GM21515 (cell line): ENCODE measurements around the gene LSAMP.

Experiments
- ATAC-seq: cut with Tn5 transposase; IDR thresholded peaks from one replicate; pipeline ENCODE4 v1.9.1; 2021; ENCODE audit not compliant: unreplicated experiment

The LSAMP gene

GRCh38 chr3:116367761-116368395 lies 77.4 kb downstream of the LSAMP start:
- no peak for ATAC-seq

GRCh38 chr3:116356056-116356455 lies 89.2 kb downstream of the LSAMP start:
- ATAC-seq, result no peak

GRCh38 chr3:116354382-116354781 lies 90.9 kb downstream of the LSAMP start:
- no peak for ATAC-seq

- no peak for ATAC-seq
These were observed 95.1 kb downstream of the LSAMP start for GRCh38 chr3:116350119-116350733.

- no peak for ATAC-seq
These were observed 97.1 kb downstream of the LSAMP start for GRCh38 chr3:116348216-116348615.

GRCh38 chr3:116342499-116342898 lies 102.8 kb downstream of the LSAMP start:
- ATAC-seq, result no peak

GRCh38 chr3:116341899-116342298 lies 103.4 kb downstream of the LSAMP start:
- ATAC-seq, result no peak

GRCh38 chr3:116341381-116341780 lies 103.9 kb downstream of the LSAMP start:
- ATAC-seq, result no peak

- ATAC-seq, result no peak
These were observed 104.5 kb downstream of the LSAMP start for GRCh38 chr3:116340680-116341216.

- no peak for ATAC-seq
These were observed 105.8 kb downstream of the LSAMP start for GRCh38 chr3:116339441-116340028.

GRCh38 chr3:116338713-116339112 lies 106.6 kb downstream of the LSAMP start:
- no peak for ATAC-seq

GRCh38 chr3:116337229-116337628 lies 108.1 kb downstream of the LSAMP start:
- ATAC-seq, result no peak

GRCh38 chr3:116331380-116331779 lies 113.9 kb downstream of the LSAMP start:
- no peak for ATAC-seq

GRCh38 chr3:116322750-116323375 lies 122.4 kb downstream of the LSAMP start:
- ATAC-seq, result no peak

GRCh38 chr3:116318370-116318769 lies 126.9 kb downstream of the LSAMP start:
- ATAC-seq, result no peak

- no peak for ATAC-seq
These were observed 128.5 kb downstream of the LSAMP start for GRCh38 chr3:116316771-116317170.

- ATAC-seq, result no peak
These were observed 130.8 kb downstream of the LSAMP start for GRCh38 chr3:116314476-116314875.

- no peak for ATAC-seq
These were observed 138.6 kb downstream of the LSAMP start for GRCh38 chr3:116306720-116307119.

GRCh38 chr3:116306149-116306548 lies 139.1 kb downstream of the LSAMP start:
- ATAC-seq, result no peak

- no peak for ATAC-seq
These were observed 143.1 kb downstream of the LSAMP start for GRCh38 chr3:116302087-116302747.

- ATAC-seq, result no peak
These were observed 143.9 kb downstream of the LSAMP start for GRCh38 chr3:116301422-116301821.
